OCI-M2 (cell line): Measurements from ENCODE around the gene HUWE1.
"Not testable (repeated sequence)": the region's sequence is repeated elsewhere in the genome, so short reads cannot be mapped to it uniquely, and the experiment has no call there.

Source experiments
- DNase-seq: peaks from one replicate; lab custom pipeline; 2025; ENCODE audit not compliant: unreplicated experiment; lab: John Stamatoyannopoulos, UW

Gene HUWE1

GRCh38 chrX:53538781-53539180 is 147.7 kb downstream of the HUWE1 start:
- DNase-seq, result no peak

- DNase-seq, result not testable (repeated sequence)
Observed at GRCh38 chrX:53531255-53531966, 155.1 kb downstream of the HUWE1 start.

GRCh38 chrX:53526999-53527398 is 159.5 kb downstream of the HUWE1 start:
- DNase-seq, result no peak

- DNase-seq, result no peak
Observed at GRCh38 chrX:53511322-53511721, 175.2 kb downstream of the HUWE1 start.

GRCh38 chrX:53504035-53504434 is 182.5 kb downstream of the HUWE1 start:
- not testable (repeated sequence) for DNase-seq

- DNase-seq, result no peak
Observed at GRCh38 chrX:53494436-53494835, 192.1 kb downstream of the HUWE1 start.

GRCh38 chrX:53486285-53486684 is 200.2 kb downstream of the HUWE1 start:
- DNase-seq, result no peak

- DNase-seq, result no peak
Observed at GRCh38 chrX:53483838-53484405, 202.6 kb downstream of the HUWE1 start.

GRCh38 chrX:53483416-53483815 is 203.1 kb downstream of the HUWE1 start:
- DNase-seq, result no peak
